ENCODE measurements around the gene ANXA4.

GRCh38 chr2:69790601-69790959, 48.6 kb downstream of the ANXA4 start:
- TF ChIP-seq CTCF (IDR thresholded peaks at IDR 0.05; ENCODE audit: low read length) = no peak
- no peak for TF ChIP-seq EZH2 (IDR thresholded peaks at IDR 0.05; ENCODE audit: borderline replicate concordance, low read length)

All from OCI-LY1 (cell line).